ENCODE results near the gene OR10A4.
"Not testable (repeated sequence)": the region's sequence is repeated elsewhere in the genome, so short reads cannot be mapped to it uniquely, and the experiment has no call there.

Gene OR10A4, protein sequence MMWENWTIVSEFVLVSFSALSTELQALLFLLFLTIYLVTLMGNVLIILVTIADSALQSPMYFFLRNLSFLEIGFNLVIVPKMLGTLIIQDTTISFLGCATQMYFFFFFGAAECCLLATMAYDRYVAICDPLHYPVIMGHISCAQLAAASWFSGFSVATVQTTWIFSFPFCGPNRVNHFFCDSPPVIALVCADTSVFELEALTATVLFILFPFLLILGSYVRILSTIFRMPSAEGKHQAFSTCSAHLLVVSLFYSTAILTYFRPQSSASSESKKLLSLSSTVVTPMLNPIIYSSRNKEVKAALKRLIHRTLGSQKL

DNA sequence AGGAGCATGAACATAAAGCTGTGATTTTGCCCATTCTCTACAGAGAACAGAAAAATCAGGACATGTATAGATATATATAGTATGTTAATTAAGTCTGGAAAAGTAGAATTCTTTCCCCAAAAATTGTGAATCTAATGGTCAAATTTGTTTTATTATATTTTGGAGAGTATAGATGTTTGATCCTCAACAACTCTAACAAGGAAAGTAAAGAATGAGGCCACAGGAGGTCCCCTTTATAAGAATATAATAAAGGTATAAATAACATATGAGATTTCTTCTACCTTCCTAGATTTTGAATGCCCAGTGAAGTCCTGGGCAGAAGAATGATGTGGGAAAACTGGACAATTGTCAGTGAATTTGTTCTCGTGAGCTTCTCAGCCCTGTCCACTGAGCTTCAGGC lies at the start of gene OR10A4:
Gene OR10A4 (plus strand): TSS at position 301 of the 400 bp plus-strand sequence. CDS start 23 bp downstream, at position 324.
- DNase-seq (ENCODE audit: low read depth in 2 of 2): no peak

DNA sequence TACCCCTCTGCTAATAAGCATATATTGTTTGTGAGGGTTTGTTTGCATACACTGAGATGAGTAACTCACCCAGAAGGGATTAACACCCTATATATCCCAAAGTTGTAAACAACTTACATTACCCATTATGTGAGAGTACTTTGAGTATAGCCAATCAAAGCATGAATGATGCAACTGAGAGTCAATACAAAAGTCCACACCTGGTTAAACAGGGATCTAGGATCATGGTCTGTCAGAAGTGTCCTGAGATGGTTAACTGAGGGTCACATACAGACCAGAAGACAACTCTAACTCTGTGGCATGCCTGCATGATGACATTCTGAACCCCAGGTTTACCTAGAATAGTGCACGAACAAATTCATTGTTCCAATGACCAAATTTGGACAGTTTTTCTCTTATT lies 48.3 kb upstream of the OR10A4 start:
- no peak for DNase-seq (ENCODE audit: low read depth in 2 of 2)

GRCh38 chr11:6833356-6833755 lies 43.1 kb upstream of the OR10A4 start:
- DNase-seq (ENCODE audit: low read depth in 2 of 2): no peak

- DNase-seq (ENCODE audit: low read depth in 2 of 2): no peak
Observed at GRCh38 chr11:6834021-6834420, 42.4 kb upstream of the OR10A4 start.

DNA sequence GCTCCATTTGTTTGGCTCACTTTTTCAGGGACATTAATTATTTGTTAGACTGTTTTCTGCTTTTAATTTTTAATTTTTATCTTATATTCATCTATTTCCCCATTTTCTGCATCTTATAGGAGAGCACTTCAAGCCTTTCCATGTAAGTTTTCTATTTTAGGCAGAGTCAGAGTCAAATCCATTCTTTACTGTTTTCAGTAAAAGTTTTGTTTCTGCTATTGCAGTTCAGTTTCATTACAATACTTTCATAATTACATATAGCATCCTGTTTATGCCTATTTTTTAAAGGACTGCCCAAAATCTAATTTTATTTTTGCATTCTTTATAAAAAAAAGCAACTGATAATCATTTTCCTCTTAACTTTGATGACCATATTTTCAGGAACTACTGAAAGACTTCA lies 34.7 kb upstream of the OR10A4 start:
- DNase-seq (ENCODE audit: low read depth in 2 of 2): no peak

DNA sequence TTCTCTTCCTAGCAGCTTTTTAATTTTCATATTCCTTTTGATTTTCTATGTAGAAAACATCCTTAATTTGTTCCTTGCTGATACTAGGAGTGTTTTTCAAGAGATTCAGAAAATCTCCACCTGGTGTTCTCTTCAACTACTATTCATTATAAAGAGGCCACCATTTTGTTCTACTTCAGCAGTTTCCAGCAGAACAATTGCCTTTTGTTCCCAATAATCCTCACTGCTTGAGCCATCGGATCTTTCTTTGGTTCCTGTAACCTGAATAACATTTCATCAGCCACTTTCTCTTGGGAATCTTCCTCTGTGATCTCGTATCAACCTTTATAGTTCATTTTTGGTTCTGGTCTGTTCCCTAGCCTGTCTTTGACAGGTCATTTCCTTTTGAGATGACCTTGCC lies 32.8 kb upstream of the OR10A4 start:
- no peak for DNase-seq (ENCODE audit: low read depth in 2 of 2)

DNA sequence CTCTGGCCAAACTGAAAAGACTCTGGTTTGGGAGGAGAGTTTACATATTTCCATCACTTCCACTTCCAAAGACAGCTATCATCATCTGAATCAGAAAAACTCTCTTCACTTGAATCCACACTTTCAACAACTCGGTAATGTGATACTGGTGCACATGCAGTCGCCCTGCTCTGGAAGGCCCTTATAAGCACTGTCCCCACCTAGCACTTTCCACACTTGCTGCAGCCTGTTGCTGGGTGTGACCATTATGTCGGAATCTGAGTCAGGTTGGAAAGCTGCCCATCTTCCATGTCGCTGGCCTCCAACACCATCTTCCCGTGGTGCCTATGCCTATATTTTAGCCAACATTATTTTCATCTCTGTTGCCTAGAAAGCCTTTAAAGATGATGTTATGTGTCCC lies 32.1 kb upstream of the OR10A4 start:
- no peak for DNase-seq (ENCODE audit: low read depth in 2 of 2)

DNA sequence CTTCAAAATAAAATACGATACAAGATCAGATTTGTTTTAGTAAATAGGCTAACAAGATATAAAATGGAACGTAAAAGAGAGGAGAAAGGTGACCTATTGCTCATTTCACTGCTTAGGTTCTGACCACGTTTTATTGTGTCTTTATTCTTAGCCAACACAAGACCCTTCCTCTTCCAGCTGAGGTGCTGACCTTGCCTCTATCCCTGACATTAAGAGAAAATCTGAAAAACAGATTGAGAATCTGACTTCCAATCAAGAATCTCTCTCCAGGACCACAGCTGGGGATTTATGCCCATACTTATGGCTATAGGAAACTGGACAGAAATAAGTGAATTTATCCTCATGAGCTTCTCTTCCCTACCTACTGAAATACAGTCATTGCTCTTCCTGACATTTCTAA lies 31.0 kb upstream of the OR10A4 start, which contains the start of gene OR10A5:
Gene OR10A5 (plus strand): TSS at position 301 of the 400 bp plus-strand sequence. CDS start 0 bp downstream, at position 301.
- DNase-seq (ENCODE audit: low read depth in 2 of 2): no peak

GRCh38 chr11:6850526-6850925 lies 25.9 kb upstream of the OR10A4 start:
- DNase-seq (ENCODE audit: low read depth in 2 of 2): no peak

GRCh38 chr11:6854801-6855200 lies 21.6 kb upstream of the OR10A4 start:
- DNase-seq (ENCODE audit: low read depth in 2 of 2): not testable (repeated sequence)

GRCh38 chr11:6855971-6856541 lies 20.4 kb upstream of the OR10A4 start:
- no peak for DNase-seq (ENCODE audit: low read depth in 2 of 2)

GRCh38 chr11:6856871-6857270 lies 19.6 kb upstream of the OR10A4 start:
- DNase-seq (ENCODE audit: low read depth in 2 of 2): no peak

DNA sequence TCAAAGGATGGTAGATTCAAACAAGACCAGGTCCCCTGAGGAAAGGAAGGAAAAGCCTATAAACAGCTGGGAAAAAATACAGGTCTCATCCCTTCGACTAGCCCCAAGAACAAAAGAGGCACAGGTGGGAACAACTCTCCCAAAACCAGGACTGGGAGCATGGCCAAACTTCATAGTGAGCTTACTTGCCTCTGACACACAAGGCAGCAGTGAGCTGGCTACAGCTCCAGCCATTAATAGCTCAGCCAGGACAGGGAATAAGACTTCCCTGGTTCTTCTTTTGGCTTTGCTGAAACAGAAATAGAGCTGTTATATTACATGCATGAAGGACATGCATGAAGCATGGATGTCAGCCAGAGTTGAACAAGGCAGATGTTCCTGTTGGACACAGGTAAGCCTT lies 13.5 kb upstream of the OR10A4 start, which contains the start of gene OR10A2:
Gene OR10A2 (plus strand): TSS at position 97 of the 400 bp plus-strand sequence. CDS start 6,698 bp downstream, outside the sequence.
- no peak for DNase-seq (ENCODE audit: low read depth in 2 of 2)

GRCh38 chr11:6864438-6864837 lies 12.0 kb upstream of the OR10A4 start:
- peak; percentile 6 to 8 for DNase-seq (ENCODE audit: low read depth in 2 of 2)

- DNase-seq (ENCODE audit: low read depth in 2 of 2): no peak
Observed at GRCh38 chr11:6871278-6871677, 5.1 kb upstream of the OR10A4 start.

DNA sequence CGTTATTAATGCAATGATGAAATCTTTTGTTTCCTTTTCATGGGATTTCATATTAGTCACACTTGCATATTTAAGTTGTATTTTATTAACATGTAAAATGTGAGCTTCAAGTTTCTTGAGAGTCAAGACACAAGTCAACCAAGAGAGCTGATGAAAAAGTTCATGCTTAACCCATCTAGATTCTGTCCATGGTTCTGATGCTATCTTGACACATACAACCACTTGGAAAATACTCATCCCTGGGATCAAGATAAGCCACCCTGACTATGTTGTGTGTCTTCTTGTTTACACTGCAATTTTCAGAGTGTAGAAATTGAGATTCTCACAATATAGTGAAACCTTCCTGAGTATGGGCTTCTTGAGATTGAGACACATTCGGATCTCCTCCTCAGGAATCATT lies 664 bp upstream of the OR10A4 start:
- DNase-seq (ENCODE audit: low read depth in 2 of 2): no peak

GRCh38 chr11:6876914-6877313 lies 489 bp downstream of the OR10A4 start:
- no peak for DNase-seq (ENCODE audit: low read depth in 2 of 2)

DNA sequence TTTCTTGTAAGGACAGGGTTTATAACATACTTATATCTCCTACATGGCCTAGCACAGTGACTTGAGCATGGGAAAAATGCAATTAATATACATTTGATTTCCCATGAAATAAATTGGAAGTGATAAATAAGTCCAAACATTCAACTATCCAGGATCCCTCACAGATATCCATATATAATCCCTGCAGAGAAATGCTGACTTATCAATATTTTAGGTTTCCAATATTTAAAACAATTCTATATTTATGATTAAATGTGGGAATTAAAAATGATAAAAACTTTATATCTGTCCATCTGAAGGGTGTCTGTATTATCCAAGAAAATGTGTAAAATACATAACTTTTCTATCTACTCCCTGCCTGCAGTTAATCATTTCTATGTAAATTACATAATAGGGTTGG lies 6.3 kb downstream of the OR10A4 start:
- no peak for DNase-seq (ENCODE audit: low read depth in 2 of 2)

DNA sequence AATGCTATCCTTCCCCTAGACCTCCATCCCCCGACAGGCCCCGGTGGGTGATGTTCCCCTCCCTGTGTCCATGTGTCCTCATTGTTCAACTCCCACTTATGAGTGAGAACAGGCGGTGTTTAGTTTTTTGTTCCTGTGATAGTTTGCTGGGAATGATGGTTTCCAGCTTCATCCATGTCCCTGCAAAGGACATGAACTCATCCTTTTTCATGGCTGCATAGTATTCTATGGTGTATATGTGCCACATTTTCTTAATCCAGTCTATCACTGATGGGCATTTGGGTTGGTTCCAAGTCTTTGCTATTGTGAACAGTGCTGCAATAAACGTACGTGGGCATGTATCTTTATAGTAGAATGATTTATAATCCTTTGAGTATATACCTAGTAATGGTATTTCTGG lies 11.3 kb downstream of the OR10A4 start:
- DNase-seq (ENCODE audit: low read depth in 2 of 2): not testable (repeated sequence)

- DNase-seq (ENCODE audit: low read depth in 2 of 2): no peak
Observed at GRCh38 chr11:6888830-6889229, 12.4 kb downstream of the OR10A4 start.

DNA sequence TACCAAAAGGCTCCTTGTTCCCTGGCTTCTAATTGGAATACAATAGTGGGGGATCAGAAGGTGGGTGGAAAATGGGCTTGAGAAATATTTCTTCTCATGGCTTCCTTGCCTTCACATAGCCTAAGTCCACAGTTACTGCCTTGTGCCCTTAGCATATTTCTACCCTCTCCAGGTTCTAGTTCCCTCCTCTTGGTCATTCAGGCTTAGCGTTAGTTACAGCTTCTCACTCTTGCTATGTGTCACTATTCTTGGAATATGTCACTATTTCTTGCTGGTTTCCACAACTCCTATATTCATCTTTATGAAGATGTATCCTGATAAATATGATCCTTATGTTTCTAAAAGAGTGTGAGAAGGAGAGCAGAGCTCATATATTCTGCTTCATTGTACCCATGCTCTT lies 13.4 kb downstream of the OR10A4 start:
- DNase-seq (ENCODE audit: low read depth in 2 of 2): no peak

DNA sequence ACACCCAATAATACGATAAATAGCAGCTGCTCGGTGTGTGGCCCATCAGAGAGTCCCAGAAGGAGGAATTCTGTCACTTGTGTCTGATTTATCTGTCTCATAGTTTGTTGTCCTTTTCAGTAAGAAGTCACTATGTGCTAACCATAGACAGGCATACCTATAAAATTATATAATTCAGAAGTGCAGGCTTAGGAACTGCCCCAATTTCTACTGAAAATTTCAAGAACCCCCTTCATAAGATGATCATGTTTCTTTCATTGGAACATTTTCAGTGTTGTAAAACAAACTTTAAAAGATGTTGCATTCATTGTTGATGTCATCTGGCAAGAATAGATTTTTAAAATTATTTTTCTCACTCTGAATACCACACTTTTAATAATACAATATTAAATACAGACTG lies 16.0 kb downstream of the OR10A4 start, which contains the start of gene OR2D2:
Gene OR2D2 (minus strand): TSS at position 101 of the 400 bp plus-strand sequence. CDS start 0 bp downstream, at position 101.
- no peak for DNase-seq (ENCODE audit: low read depth in 2 of 2)

DNA sequence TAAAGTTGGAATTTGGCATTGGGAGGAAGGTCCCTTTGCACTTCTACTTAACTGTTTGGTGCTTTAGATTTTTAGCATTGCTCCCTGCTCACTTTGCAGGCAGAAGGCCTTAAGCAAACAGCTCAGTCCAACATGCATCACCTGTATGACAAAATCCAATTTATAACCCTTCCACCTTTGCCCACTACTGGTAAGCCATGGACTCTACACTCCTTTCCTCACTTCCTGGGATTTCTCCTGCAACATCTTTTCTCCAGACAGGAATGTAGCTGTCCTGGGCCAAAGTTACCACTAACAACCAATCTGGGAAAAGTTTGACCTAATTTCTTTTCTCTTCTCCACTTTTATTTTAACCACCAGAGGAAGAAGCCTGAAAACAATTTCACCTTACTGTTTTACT lies 17.7 kb downstream of the OR10A4 start:
- DNase-seq (ENCODE audit: low read depth in 2 of 2): no peak

Data from fibroblast of skin of left biceps (primary cell).